GM18499 (cell line): ENCODE data around the gene STAT5A.
"Not testable (repeated sequence)": the region's sequence is repeated elsewhere in the genome, so short reads cannot be mapped to it uniquely, and the experiment has no call there.

Experiments
- ATAC-seq: cut with Tn5 transposase; IDR thresholded peaks from one replicate; pipeline ENCODE4 v1.9.1; 2021; ENCODE audit warnings: moderate number of reproducible peaks; ENCODE audit not compliant: insufficient read depth, unreplicated experiment

STAT5A gene

GRCh38 chr17:42287977-42288802, at the start of gene STAT5A:
TSS of gene STAT5A (plus strand) at chr17:42288498. CDS start at chr17:42289412, 914 bp downstream.
- ATAC-seq = no peak

- not testable (repeated sequence) for ATAC-seq
Measured at GRCh38 chr17:42239576-42239975, 48.7 kb upstream of the STAT5A start.

- no peak for ATAC-seq
Measured at GRCh38 chr17:42240201-42240600, 48.1 kb upstream of the STAT5A start.

- ATAC-seq = not testable (repeated sequence)
Measured at GRCh38 chr17:42240863-42241262, 47.4 kb upstream of the STAT5A start.

- ATAC-seq = no peak
Measured at GRCh38 chr17:42241871-42242270, 46.4 kb upstream of the STAT5A start.

- no peak for ATAC-seq
Measured at GRCh38 chr17:42243493-42243982, 44.8 kb upstream of the STAT5A start.

GRCh38 chr17:42244116-42244515, 44.2 kb upstream of the STAT5A start:
- not testable (repeated sequence) for ATAC-seq

- not testable (repeated sequence) for ATAC-seq
Measured at GRCh38 chr17:42245183-42245582, 43.1 kb upstream of the STAT5A start.

GRCh38 chr17:42246515-42246914, 41.8 kb upstream of the STAT5A start:
- no peak for ATAC-seq

- no peak for ATAC-seq
Measured at GRCh38 chr17:42247734-42248133, 40.6 kb upstream of the STAT5A start.

GRCh38 chr17:42248351-42249179, 39.7 kb upstream of the STAT5A start:
- ATAC-seq = no peak

GRCh38 chr17:42249681-42250446, 38.4 kb upstream of the STAT5A start:
- no peak for ATAC-seq

- no peak for ATAC-seq
Measured at GRCh38 chr17:42251115-42251514, 37.2 kb upstream of the STAT5A start.

- ATAC-seq = no peak
Measured at GRCh38 chr17:42252597-42253550, 35.4 kb upstream of the STAT5A start.

- ATAC-seq = no peak
Measured at GRCh38 chr17:42253578-42253977, 34.7 kb upstream of the STAT5A start.

- no peak for ATAC-seq
Measured at GRCh38 chr17:42255445-42255844, 32.9 kb upstream of the STAT5A start.

GRCh38 chr17:42260318-42260717, 28.0 kb upstream of the STAT5A start:
- no peak for ATAC-seq

GRCh38 chr17:42264366-42264765, 23.9 kb upstream of the STAT5A start:
- ATAC-seq = not testable (repeated sequence)

- no peak for ATAC-seq
Measured at GRCh38 chr17:42266462-42266861, 21.8 kb upstream of the STAT5A start.
